Stimulated activated CD8-positive, alpha-beta memory T cell treated with anti-CD3 and anti-CD28 coated beads, Interleukin-15, amount 100 ng/mL, for 1 hour (primary cell): ENCODE data around the gene TRAF3IP1.
A peak's percentile ranks its signal among the peaks of the same experiment; 100 is the strongest.
"Not testable (repeated sequence)": the region's sequence is repeated elsewhere in the genome, so short reads cannot be mapped to it uniquely, and the experiment has no call there.

Experiments
- DNase-seq: peaks from one replicate; pipeline ENCODE4 v3.0.0-alpha.2; 2020; ENCODE audit warnings: low read depth

The TRAF3IP1 gene

GRCh38 chr2:238344035-238344434 is 23.7 kb downstream of the TRAF3IP1 start:
- DNase-seq, result no peak

GRCh38 chr2:238344517-238344916 is 24.2 kb downstream of the TRAF3IP1 start:
- DNase-seq, result no peak

- no peak for DNase-seq
Measured at GRCh38 chr2:238345297-238345968, 25.1 kb downstream of the TRAF3IP1 start.

GRCh38 chr2:238346544-238346943 is 26.2 kb downstream of the TRAF3IP1 start:
- no peak for DNase-seq

GRCh38 chr2:238350150-238350897 is 30.0 kb downstream of the TRAF3IP1 start:
- no peak for DNase-seq

GRCh38 chr2:238351315-238351714 is 31.0 kb downstream of the TRAF3IP1 start:
- no peak for DNase-seq

- no peak for DNase-seq
Measured at GRCh38 chr2:238352361-238352760, 32.0 kb downstream of the TRAF3IP1 start.

- no peak for DNase-seq
Measured at GRCh38 chr2:238358769-238359168, 38.5 kb downstream of the TRAF3IP1 start.

- no peak for DNase-seq
Measured at GRCh38 chr2:238359403-238359802, 39.1 kb downstream of the TRAF3IP1 start.

- DNase-seq, result no peak
Measured at GRCh38 chr2:238361877-238362276, 41.6 kb downstream of the TRAF3IP1 start.

- no peak for DNase-seq
Measured at GRCh38 chr2:238362626-238363025, 42.3 kb downstream of the TRAF3IP1 start.

- no peak for DNase-seq
Measured at GRCh38 chr2:238369591-238370040, 49.3 kb downstream of the TRAF3IP1 start.

- DNase-seq, result no peak
Measured at GRCh38 chr2:238370094-238370822, 49.9 kb downstream of the TRAF3IP1 start.

GRCh38 chr2:238370823-238371372 is 50.6 kb downstream of the TRAF3IP1 start:
- DNase-seq, result peak; percentile 14

- not testable (repeated sequence) for DNase-seq
Measured at GRCh38 chr2:238372277-238372676, 52.0 kb downstream of the TRAF3IP1 start.

- DNase-seq, result no peak
Measured at GRCh38 chr2:238376884-238377391, 56.6 kb downstream of the TRAF3IP1 start.

- DNase-seq, result no peak
Measured at GRCh38 chr2:238378230-238379095, 58.1 kb downstream of the TRAF3IP1 start.

GRCh38 chr2:238379096-238379810 is 58.9 kb downstream of the TRAF3IP1 start:
- no peak for DNase-seq

- DNase-seq, result no peak
Measured at GRCh38 chr2:238380336-238380735, 60.0 kb downstream of the TRAF3IP1 start.

GRCh38 chr2:238380785-238381184 is 60.5 kb downstream of the TRAF3IP1 start:
- no peak for DNase-seq
